Right ventricle myocardium inferior (tissue), 1 donor: ENCODE data around the gene PPT1. TPM values are rescaled to one million over a fixed set of nuclear protein-coding genes. Genes with fewer than 3 reads are reported as not detected.
"Not testable (repeated sequence)": the region's sequence is repeated elsewhere in the genome, so short reads cannot be mapped to it uniquely, and the experiment has no call there.

Experiments used
- ATAC-seq: fragments of 200-7000 bp; cut with Tn5 transposase; one replicate; pipeline ENCODE4 v1.9.1; 2020; ENCODE audit warnings: mild to moderate bottlenecking, moderate library complexity
- DNase-seq: peaks from one replicate; pipeline ENCODE4 v3.0.0; 2021; ENCODE audit errors: missing footprints
- intact Hi-C: fragments of 100-400 bp; cut with DNase I; formaldehyde crosslinking; loops from one replicate; pipeline ENCODE4 v1.11.0; 2022
- total RNA-seq: library from RNA; stranded (reverse); fragmentation: NEBNext Ultra II Directional; extraction: Animal tissue kit (Norgen Biotek cat#: 25700); gene quantifications from one replicate; pipeline ENCODE4 v1.2.1, GENCODE V29; 2021
- donor health status: DM: no; HTN: yes; CAD: no; lungs with severe emphysema.

PPT1 gene
- total RNA-seq, 1 donor from 2014 or later = 44.1 TPM

DNA sequence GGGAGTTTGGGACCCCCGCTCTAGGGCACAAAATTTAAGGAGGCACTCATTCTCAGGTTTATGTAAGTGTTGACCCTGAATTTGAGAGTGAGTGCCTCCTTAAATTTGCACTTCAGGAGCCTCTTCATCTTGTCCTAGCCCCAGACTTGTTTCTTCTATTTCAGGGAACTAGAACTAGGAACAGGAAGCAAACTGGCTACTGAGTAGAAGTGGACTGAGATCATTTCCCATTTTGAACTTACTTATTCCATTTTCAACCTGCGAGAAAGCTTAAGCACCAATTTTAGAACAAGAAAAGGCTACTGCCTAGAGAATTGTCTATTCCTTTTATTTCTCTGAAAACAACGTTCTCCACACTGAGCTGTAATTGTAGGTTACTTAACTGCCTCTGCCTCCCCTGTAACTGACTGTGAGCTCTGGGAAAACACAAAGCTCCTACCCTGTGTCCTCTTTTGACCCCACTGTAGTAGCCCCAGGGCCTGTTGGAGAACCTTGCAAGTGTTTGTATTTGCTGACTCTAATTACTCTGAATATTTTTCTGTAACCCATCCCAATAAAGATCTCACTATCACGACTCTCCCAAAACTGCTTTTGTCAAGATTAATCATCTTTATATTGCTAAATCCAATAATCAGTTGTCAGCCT lies 2.5 kb downstream of the PPT1 start:
- ATAC-seq = no peak
- intact Hi-C loops = no loop called here
- no peak for DNase-seq

DNA sequence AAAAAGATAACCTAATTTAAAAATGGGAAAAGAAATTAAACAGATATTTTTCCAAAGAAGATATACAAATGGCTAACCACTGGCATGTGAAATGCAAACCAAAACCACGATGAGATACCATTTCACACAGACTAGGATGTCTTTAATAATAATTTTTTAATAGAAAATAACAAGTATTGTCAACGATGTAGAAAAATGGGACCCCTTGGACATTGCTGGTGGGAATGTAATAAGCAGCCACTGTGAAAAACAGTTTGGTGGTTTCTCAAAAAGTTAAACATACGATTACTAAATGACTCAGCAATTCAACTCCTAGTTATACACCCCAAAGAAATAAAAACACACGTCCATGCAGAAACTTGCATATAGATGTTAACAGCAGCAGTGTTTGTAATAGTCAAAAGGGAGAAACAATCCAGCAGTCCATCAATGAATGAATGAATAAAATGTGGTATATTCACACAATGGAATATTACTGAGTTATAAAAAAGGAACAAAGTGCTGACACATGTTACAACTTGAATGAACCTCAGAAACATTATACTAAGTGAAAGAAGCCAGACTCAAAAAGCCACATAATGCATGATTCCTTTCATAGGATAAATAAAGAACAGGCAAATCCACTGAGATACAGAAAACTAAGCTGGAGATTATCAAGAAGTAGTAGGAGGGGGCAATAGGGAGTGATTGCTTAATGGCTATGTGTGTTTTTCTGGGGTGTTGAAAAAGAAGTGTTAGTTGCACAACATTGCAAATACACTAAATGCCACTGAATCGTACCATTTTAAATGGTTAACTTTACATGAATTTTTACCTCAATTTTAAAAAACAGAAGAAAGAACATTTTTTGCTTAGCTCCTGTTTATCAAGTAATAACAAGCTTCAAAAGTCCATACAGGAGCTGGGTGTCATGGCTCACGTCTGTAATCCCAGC lies 4.1 kb downstream of the PPT1 start:
- DNase-seq (no peak), ATAC-seq (no peak)
- intact Hi-C loops = no loop called here

DNA sequence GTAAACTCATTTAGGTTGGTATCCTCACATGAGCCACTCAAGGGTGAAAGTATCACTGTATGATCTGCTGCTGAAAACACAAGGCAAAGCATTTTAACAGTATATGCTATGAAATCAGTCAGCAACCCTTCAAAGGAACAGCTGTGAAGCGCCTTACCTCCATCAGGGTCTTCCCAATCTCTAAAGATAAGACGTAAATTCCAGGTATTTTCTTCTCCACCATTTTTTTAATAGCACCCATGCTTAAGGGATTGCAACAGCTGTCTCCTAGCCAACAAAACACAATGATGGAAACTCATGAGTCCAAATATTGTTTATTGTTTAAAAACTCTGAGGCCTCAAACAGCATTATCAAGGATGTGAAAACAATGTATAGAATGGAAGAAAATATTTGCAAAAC lies 4.8 kb downstream of the PPT1 start:
- intact Hi-C loops = no loop called here
- no peak for DNase-seq
- ATAC-seq = no peak

DNA sequence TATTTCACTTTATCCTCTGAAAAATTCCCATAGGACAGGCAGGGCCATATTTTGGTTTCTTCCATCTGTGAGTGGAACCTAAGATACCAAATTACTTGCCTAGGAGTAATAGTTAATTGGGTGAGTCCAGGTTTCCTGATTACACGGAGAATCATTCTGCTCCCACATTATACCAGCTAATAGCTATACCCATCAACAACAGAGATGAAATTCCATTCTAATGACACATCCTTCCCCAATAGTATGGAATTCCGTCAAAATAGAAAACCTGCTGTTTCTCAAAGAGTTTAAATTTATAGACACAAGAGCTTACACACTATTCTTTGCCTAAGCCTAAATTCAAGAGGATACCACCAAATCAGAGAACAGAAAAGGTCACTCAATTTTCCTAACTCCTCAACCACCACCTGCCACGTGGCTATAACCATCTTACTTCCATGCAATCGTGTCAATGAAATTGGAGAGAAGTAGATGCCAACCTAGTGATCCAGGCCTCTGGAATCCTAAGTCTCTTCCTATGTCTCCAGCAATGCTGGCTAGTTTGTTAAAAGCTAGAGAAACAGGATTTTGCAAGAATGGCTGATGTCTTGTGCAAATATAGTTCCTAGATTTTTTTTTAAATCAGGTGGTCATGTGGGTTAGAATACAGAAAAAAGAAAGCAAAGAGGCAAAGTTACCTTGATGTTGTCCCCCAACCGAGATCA lies 6.2 kb downstream of the PPT1 start:
- DNase-seq = no peak
- no peak for ATAC-seq
- intact Hi-C loops = no loop called here

DNA sequence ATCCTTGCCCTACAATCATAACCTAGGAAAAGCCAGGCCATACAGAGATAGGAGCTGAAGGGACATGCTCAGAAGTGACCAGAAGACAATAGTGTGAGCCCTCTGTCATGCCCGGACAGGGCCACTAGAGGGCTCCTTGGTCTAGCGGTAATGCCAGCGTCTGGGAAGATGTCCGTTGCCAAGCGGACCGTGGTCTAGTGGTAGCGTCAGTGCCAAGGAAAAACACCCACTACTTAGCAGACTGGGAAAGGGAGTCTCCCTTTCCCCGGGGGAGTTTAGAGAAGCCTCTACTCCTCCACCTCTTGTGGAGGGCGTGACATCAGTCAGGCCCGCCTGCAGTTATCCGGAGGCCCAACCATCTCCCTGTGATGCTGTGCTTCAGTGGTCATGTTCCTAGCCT lies 12.3 kb downstream of the PPT1 start:
- DNase-seq = peak; percentile 80
- not testable (repeated sequence) for ATAC-seq
- intact Hi-C loops = loop anchor here (10.0 kb wide), 2 partner anchors 250 to 320 kb away; no protein-coding TSS in a partner anchor

DNA sequence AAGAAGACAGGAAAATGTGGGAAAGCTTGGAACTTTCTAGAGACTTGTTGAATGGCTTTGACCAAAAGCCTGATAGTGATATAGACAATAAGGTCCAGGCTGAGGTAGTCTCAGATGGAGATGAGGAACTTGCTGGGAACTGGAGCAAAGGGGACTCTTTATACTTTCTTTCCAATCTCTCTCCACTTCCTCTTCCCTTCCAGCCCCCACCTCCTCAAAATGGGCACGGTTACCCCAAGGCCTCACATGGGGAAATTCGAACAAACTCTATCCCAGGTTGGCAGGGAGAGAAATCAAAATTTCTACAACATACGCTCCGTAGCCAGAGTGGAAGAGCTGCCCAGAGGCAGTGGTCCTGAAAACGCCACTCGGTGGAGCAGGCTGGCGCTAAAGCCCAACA lies 15.2 kb downstream of the PPT1 start:
- ATAC-seq = no peak
- intact Hi-C loops = loop anchor here (10.0 kb wide), 2 partner anchors 253 to 323 kb away; no protein-coding TSS in a partner anchor
- no peak for DNase-seq

DNA sequence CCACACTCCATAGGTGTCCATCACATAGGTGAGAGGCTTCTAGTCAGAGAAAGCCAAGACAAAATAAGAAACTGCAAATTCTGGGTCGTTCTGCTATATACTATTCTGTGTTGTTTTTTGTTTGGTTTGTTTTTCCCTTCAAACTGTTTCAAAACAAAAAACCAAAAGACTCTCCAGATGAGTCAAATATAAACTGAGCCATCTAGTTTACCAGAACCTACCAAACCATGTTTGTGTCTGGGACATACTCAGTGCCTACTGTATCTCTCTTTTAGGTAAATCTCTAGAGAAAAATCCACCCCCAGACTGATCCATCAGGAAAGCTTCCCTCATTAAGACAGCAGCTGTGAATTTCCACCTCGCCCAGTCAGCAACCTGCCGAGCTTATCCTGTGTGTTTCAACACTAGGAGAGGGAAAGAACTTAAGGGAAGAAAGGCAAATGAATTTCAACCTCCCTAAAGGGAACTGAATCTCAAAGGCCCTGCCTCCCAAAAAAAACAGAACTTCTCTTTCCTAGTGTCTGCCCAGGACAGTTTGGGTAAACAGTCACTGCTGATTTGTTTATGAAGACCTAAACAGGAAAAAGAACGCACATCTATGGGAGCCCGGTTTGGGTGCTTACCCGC lies 17.2 kb downstream of the PPT1 start:
- ATAC-seq (no peak), DNase-seq (no peak)
- intact Hi-C loops = loop anchor here (10.0 kb wide), 2 partner anchors 255 to 325 kb away; no protein-coding TSS in a partner anchor

DNA sequence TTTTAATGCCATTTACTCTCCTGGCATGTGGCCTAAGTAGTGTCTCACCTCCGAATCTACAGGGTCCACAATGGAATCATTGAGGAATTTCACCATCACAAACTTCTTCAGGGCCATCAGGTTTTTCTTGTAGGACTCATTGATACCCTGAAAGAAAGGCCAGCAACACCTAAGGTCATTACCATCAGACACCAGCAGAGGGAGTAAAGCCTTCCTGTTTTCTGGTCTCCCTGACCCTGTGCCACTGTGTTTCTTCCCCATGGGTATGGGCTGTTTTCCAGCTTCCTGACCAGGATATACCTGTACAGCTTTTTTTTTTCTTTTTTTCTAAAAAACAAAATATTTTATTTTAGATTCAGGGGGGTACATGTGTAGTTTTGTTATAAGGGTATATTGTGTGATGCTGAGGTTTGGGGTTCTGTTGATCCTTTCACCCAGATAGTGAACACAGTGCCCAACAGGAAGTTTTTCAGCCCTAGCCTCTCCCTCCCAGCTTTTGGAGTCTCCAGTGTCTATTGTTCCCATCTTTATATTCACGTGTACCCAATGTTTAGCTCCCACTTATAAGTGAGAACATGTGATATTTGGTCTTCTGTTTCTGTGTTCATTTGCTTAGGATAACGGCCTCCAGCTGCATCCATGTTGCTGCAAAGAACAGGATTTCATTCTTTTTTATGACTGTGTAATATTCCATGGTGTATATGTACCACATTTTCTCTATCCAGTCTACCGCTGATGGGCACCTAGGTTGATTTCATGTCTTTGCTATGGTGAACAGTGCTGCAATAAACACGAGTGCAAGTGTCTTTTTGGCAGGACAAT lies 18.3 kb downstream of the PPT1 start:
- peak; percentile 37 for ATAC-seq
- DNase-seq = no peak
- intact Hi-C loops = no loop called here

DNA sequence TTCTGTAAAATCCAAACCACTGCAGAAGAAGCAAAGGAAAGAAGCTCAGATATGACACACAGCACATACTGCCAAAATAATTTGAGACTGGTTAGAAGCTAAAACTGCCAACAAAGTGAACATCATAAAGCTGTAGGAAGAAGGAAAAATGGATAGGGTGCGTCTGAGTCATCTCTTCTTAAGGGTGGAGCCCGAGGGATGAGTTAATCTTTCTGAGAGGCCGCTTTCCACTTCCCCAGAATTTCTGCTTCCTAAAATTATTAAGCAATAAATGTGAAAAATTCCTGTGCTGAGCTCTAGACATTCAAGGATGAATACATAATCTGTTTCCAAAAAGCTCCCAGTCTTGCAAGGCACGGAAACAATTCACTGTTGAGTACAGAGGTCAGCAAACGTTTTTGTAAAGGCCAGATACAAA lies 20.1 kb downstream of the PPT1 start:
- DNase-seq (no peak), ATAC-seq (peak; percentile 17)
- intact Hi-C loops = no loop called here

DNA sequence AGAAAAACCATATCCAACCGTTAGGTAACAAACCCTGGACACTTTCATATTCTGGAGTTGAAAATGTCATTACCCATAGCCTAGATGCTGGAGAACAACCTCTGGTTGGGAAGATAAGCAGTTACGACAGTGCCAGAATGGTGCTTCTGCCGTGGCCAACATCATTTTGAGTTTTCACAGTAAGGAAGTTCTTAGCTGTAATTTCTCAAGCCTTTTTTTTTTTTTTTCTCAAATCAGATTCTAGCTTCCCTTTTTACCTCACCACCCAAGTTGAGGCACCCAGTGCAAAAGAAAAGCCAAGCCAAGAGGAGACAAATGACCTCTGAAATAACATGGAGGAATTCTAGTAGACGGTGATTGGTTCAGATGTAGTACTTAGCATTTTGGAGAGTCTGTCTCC lies 21.8 kb downstream of the PPT1 start:
- intact Hi-C loops = no loop called here
- no peak for DNase-seq
- peak; percentile 16 for ATAC-seq

DNA sequence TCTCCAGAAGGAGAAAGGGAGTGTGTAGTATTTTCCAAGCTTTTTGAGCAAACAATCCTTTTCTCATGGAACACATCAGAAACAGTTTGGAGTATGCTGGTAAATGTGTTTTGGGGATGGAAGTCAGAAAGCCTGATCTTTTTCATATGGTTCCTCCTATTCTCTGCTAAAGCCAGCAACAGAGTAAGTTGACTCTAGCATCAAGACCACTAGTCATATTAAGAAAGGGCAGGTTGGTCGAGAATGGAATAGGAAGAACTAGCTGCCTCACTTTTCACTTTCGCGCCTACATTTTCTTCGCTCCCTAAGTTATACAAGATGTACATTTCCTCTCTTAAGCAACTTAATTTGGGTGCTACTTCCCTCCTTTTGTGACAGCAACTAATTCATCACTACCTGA lies 24.0 kb downstream of the PPT1 start:
- no peak for ATAC-seq
- DNase-seq = no peak

DNA sequence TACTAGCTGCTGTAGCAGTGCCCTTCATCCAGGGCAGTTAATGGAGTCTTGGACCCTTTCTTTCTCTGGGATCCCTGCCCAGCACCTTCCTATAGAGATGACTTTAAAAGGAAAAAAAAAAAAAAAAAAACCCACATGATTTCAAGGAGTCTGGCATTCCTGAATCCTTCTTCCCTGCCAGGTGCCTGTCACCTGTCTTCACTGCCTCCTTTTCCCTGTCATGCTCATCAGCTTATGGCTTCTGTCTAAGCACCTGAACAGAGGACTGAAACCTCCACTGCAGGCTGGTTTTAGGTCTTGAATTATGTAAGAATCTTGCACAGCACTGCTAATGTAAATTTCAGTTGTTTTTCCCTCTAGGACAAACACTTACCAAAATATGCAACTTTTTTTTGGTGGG lies 24.9 kb downstream of the PPT1 start:
- DNase-seq (no peak), ATAC-seq (no peak)
- intact Hi-C loops = no loop called here

More for the DNA sequence above, 24.0 kb downstream of the PPT1 start:
- intact Hi-C loops = no loop called here

DNA sequence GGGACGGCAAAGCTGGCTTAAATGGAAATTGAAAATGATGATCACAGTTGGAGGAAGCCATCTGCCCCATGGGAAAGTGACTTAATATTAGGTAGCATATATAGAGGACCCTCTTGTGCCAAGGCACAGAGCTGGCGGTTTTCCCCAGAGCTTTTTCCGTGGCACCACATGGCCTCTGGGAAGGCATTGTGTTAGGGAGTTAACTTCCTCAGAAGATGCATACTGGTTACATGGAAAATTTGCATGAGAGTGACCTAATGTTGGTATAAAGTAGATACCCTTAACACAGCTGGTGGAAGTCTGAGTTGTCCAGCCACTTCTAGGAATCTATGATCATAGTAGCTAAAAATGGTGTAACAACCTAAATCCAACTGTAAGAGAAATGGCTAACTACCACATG lies 29.2 kb downstream of the PPT1 start:
- intact Hi-C loops = no loop called here
- ATAC-seq = no peak
- DNase-seq = no peak

DNA sequence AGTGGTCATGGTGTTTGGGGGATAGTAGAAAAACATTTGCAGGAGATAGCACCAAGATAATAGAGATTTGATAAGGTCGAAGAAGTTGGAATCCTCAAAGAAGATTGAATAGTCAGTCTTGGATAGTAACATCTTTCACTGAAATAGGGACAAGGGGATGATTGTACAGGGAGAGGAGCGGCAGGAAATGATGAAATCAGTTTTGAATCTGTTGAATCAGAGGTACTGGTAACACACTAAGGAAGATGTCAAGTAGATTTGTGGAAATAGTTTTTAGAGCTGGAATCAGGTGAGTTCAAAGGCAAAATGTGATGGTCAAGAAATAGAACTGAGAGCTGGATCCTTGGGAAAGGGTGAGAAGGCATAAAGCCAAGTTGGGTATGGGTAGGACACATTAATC lies 30.0 kb downstream of the PPT1 start:
- DNase-seq (no peak), ATAC-seq (no peak)
- intact Hi-C loops = no loop called here

DNA sequence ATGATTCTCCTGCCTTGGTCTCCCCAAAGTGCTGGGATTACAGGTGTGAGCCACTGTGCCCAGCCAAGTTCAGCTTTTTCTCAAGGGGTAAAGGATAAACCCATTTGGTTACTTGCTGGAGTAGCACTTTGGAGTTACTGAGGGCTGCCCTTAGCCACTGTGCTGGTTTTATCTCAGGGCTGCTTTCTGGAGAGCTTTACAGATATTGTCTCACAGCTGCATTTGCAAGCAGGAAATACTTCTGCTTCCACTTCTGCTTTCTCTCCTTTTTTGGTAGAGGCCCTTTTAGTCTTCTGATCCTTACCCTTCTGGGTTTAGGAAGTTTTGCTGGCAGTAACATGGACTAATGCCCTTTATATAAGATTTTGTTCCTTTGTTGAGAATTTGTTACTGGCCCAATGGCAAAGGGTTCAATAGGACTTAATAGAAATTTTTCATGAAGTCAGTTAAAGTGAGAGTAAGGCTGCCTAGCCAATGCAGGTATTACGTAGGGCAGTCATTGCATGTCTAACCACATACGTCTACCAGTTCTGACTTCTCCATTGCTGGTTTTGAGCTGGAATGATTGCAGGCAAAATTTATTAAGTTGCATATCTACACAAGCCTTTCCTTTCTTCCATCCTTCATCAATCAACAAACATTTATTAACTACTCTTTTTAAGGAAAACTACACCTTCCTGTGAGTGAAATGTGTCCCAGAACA lies 32.1 kb downstream of the PPT1 start:
- DNase-seq = no peak
- intact Hi-C loops = no loop called here
- peak; percentile 49 for ATAC-seq

DNA sequence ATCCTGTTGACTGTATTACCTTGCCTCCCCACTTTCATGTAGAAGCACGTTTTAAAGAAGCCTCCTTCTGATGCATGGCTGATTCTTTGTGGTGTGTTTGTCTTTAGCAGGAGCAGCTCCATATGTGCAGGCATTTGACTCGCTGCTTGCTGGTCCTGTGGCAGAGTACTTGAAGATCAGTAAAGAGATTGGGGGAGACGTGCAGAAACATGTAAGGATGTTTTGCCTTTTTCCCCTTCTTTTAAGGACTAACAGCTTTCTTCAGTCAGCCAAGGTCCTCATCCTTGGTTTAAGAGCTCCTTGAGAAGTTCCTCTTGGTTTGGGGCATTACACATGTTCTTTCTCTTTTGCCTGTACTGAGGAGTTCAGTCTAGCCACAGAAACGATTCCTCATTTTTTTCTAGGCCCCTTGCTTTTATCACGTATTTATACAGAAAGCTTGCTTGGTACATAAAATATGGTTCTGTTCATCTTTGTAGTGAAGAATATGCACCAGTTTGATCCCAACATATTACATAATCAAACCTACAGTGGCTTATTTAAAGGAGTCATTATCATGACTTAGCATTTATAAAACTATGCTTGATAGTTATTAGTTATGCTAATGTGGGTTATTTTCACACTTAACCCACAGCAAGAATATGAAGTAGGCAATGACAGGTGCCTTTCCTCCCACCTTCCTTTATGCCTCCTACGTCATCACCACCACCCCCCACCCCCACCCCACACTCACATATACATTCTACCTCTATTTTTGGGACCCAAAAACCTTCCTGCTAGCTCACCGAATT lies 36.9 kb downstream of the PPT1 start:
- no peak for ATAC-seq
- no peak for DNase-seq
- intact Hi-C loops = no loop called here
